IPS-18c (cell line): Measurements from ENCODE around the gene SPSB1.

Experiments used
- H3K4me3 ChIP-seq: 2 replicates; pipeline ENCODE4 v1.7.0; 2013; ENCODE audit warnings: low read depth, mild to moderate bottlenecking, low read length, moderate library complexity; ENCODE audit not compliant: insufficient read depth
- H3K9me3 ChIP-seq: one replicate; pipeline ENCODE4 v1.6.1; 2013; ENCODE audit warnings: mild to moderate bottlenecking, low read length, moderate library complexity; ENCODE audit not compliant: control insufficient read depth, insufficient read depth

The SPSB1 gene

GRCh38 chr1:9402717-9403225 lies 110.1 kb downstream of the SPSB1 start:
- H3K4me3 ChIP-seq, result no peak overlapping the region
- peaks cover 2% of the 10 kb centered on the region for H3K9me3 ChIP-seq

GRCh38 chr1:9404117-9404914 lies 111.6 kb downstream of the SPSB1 start:
- Histone ChIP-seq H3K4me3 (no peak overlapping the region), H3K9me3 (peaks cover 2% of the 10 kb centered on the region)

GRCh38 chr1:9406111-9406510 lies 113.4 kb downstream of the SPSB1 start:
- H3K9me3 ChIP-seq, result peaks cover 2% of the 10 kb centered on the region
- H3K4me3 ChIP-seq, result no peak overlapping the region

GRCh38 chr1:9410737-9411297 lies 118.1 kb downstream of the SPSB1 start:
- Histone ChIP-seq H3K9me3 (peaks cover 2% of the 10 kb centered on the region), H3K4me3 (no peak overlapping the region)

- no peaks in the 10 kb centered on the region for H3K9me3 ChIP-seq
- no peak overlapping the region for H3K4me3 ChIP-seq
Measured at GRCh38 chr1:9413071-9413876, 120.6 kb downstream of the SPSB1 start.

- H3K4me3 ChIP-seq, result no peak overlapping the region
- H3K9me3 ChIP-seq, result no peaks in the 10 kb centered on the region
Measured at GRCh38 chr1:9413877-9414213, 121.2 kb downstream of the SPSB1 start.

GRCh38 chr1:9416506-9416905 lies 123.8 kb downstream of the SPSB1 start:
- Histone ChIP-seq H3K9me3 (no peaks in the 10 kb centered on the region), H3K4me3 (no peak overlapping the region)

- H3K4me3 ChIP-seq, result no peak overlapping the region
- H3K9me3 ChIP-seq, result no peaks in the 10 kb centered on the region
Measured at GRCh38 chr1:9416918-9417500, 124.3 kb downstream of the SPSB1 start.

GRCh38 chr1:9417695-9418094 lies 125.0 kb downstream of the SPSB1 start:
- Histone ChIP-seq H3K4me3 (no peak overlapping the region), H3K9me3 (no peaks in the 10 kb centered on the region)

GRCh38 chr1:9418851-9419250 lies 126.2 kb downstream of the SPSB1 start:
- Histone ChIP-seq H3K9me3 (no peaks in the 10 kb centered on the region), H3K4me3 (no peak overlapping the region)
